ENCODE measurements around the gene APOBEC3A. TPM values are rescaled to one million over a fixed set of nuclear protein-coding genes. Genes with fewer than 3 reads are reported as not detected.
A peak's percentile ranks its signal among the peaks of the same experiment; 100 is the strongest.

APOBEC3A gene
- total and polyA plus RNA-seq, 4 experiments from 2014 or later: not detected

GRCh38 chr22:38953091-38953490 is 4.3 kb upstream of the APOBEC3A start:
- H3K27me3 ChIP-seq (ENCODE audit: insufficient read depth, low read length): no peaks in the 10 kb centered on the region
- Mint-ChIP-seq H3K27me3 (peaks cover 0 to 3% of the 10 kb centered on the region in 2 donors), H3K27ac (peak overlapping the region in 1 of 7 donors; percentile 72), H3K4me3 (no peak overlapping the region), H3K36me3 (no peaks in the 10 kb centered on the region), H3K4me1 (peaks cover 4 to 13% (median 6%) of the 10 kb centered on the region in 4 donors), H3K9me3 (no peaks in the 10 kb centered on the region)
- CTCF ChIA-PET (ENCODE audit: partially characterized antibody): interaction anchor here (0.5 kb wide), 1 partner anchor 672 kb away, joined by 3 read pairs; no protein-coding TSS in a partner anchor
- POLR2A ChIA-PET (ENCODE audit: partially characterized antibody): no interaction called here
- no peaks in the 10 kb centered on the region for H3K36me3 ChIP-seq (ENCODE audit: insufficient read depth, low read length)
- no peak overlapping the region for H3K4me3 ChIP-seq (ENCODE audit: low read length in 2 of 2)
- DNase-seq: no peak
- no peaks in the 10 kb centered on the region for H3K9me3 ChIP-seq (ENCODE audit: control insufficient read depth in 1 of 2, low read length in 2 of 2)
- intact Hi-C loops (cut with micrococcal nuclease): no loop called here
- peaks cover 9% of the 10 kb centered on the region for H3K4me1 ChIP-seq (ENCODE audit: insufficient read depth, low read length)
- H3K27ac ChIP-seq (ENCODE audit: low read depth, low read length): no peak overlapping the region

GRCh38 chr22:38953577-38954413 is 3.6 kb upstream of the APOBEC3A start:
- H3K36me3 Mint-ChIP-seq: no peaks in the 10 kb centered on the region
- Histone ChIP-seq H3K4me3 (ENCODE audit: low read length in 2 of 2) (no peak overlapping the region), H3K36me3 (ENCODE audit: insufficient read depth, low read length) (no peaks in the 10 kb centered on the region), H3K9me3 (ENCODE audit: control insufficient read depth in 1 of 2, low read length in 2 of 2) (no peaks in the 10 kb centered on the region), H3K4me1 (ENCODE audit: insufficient read depth, low read length) (peaks cover 9% of the 10 kb centered on the region), H3K27ac (ENCODE audit: low read depth, low read length) (no peak overlapping the region), H3K27me3 (ENCODE audit: insufficient read depth, low read length) (no peaks in the 10 kb centered on the region)
- intact Hi-C loops (cut with micrococcal nuclease): no loop called here
- peaks cover 4 to 15% (median 6%) of the 10 kb centered on the region in 4 donors for H3K4me1 Mint-ChIP-seq
- H3K4me3 Mint-ChIP-seq: peak overlapping the region in 1 of 8 donors; percentile 38
- ChIA-PET POLR2A (ENCODE audit: partially characterized antibody) (no interaction called here), CTCF (ENCODE audit: partially characterized antibody) (no interaction called here)
- peaks cover 0 to 1% of the 10 kb centered on the region in 2 donors for H3K27me3 Mint-ChIP-seq
- H3K27ac Mint-ChIP-seq: peak overlapping the region in 6 of 7 donors; percentile 23 to 82 (median 73)
- no peaks in the 10 kb centered on the region for H3K9me3 Mint-ChIP-seq
- peak; percentile 17 to 84 (median 38) for DNase-seq

- intact Hi-C loops (cut with micrococcal nuclease): no loop called here
- H3K27ac Mint-ChIP-seq: peak overlapping the region in 3 of 7 donors; percentile 35 to 70 (median 56)
- ChIA-PET POLR2A (ENCODE audit: partially characterized antibody) (no interaction called here), CTCF (ENCODE audit: partially characterized antibody) (no interaction called here)
- H3K9me3 Mint-ChIP-seq: no peaks in the 10 kb centered on the region
- peaks cover 0 to 1% of the 10 kb centered on the region in 2 donors for H3K27me3 Mint-ChIP-seq
- no peaks in the 10 kb centered on the region for H3K9me3 ChIP-seq (ENCODE audit: control insufficient read depth in 1 of 2, low read length in 2 of 2)
- H3K27me3 ChIP-seq (ENCODE audit: insufficient read depth, low read length): no peaks in the 10 kb centered on the region
- peaks cover 4 to 19% (median 9%) of the 10 kb centered on the region in 4 donors for H3K4me1 Mint-ChIP-seq
- no peaks in the 10 kb centered on the region for H3K36me3 ChIP-seq (ENCODE audit: insufficient read depth, low read length)
- H3K4me3 ChIP-seq (ENCODE audit: low read length in 2 of 2): no peak overlapping the region
- no peaks in the 10 kb centered on the region for H3K36me3 Mint-ChIP-seq
- DNase-seq: no peak
- peaks cover 9% of the 10 kb centered on the region for H3K4me1 ChIP-seq (ENCODE audit: insufficient read depth, low read length)
- H3K27ac ChIP-seq (ENCODE audit: low read depth, low read length): no peak overlapping the region
- H3K4me3 Mint-ChIP-seq: no peak overlapping the region
These were observed 2.9 kb upstream of the APOBEC3A start for GRCh38 chr22:38954414-38955043.

GRCh38 chr22:38955250-38955905 is 2.0 kb upstream of the APOBEC3A start:
- no peak for DNase-seq
- H3K4me3 ChIP-seq (ENCODE audit: low read length in 2 of 2): no peak overlapping the region
- H3K4me3 Mint-ChIP-seq: peak overlapping the region in 1 of 8 donors; percentile 26
- H3K9me3 Mint-ChIP-seq: no peaks in the 10 kb centered on the region
- CTCF ChIA-PET (ENCODE audit: partially characterized antibody): interaction anchor here (1.2 kb wide), 1 partner anchor 86 kb away, joined by 3 read pairs; no protein-coding TSS in a partner anchor
- H3K27ac ChIP-seq (ENCODE audit: low read depth, low read length): no peak overlapping the region
- no peaks in the 10 kb centered on the region for H3K27me3 ChIP-seq (ENCODE audit: insufficient read depth, low read length)
- H3K36me3 ChIP-seq (ENCODE audit: insufficient read depth, low read length): no peaks in the 10 kb centered on the region
- no peaks in the 10 kb centered on the region for H3K36me3 Mint-ChIP-seq
- no peaks in the 10 kb centered on the region for H3K9me3 ChIP-seq (ENCODE audit: control insufficient read depth in 1 of 2, low read length in 2 of 2)
- H3K27me3 Mint-ChIP-seq: peaks cover 0 to 1% of the 10 kb centered on the region in 2 donors
- peaks cover 9% of the 10 kb centered on the region for H3K4me1 ChIP-seq (ENCODE audit: insufficient read depth, low read length)
- peaks cover 4 to 23% (median 10%) of the 10 kb centered on the region in 4 donors for H3K4me1 Mint-ChIP-seq
- intact Hi-C loops (cut with micrococcal nuclease): no loop called here
- POLR2A ChIA-PET (ENCODE audit: partially characterized antibody): no interaction called here
- peak overlapping the region in 2 of 7 donors; percentile 35 to 70 for H3K27ac Mint-ChIP-seq

GRCh38 chr22:38955926-38956325 is 1.5 kb upstream of the APOBEC3A start:
- Mint-ChIP-seq H3K4me3 (peak overlapping the region in 1 of 8 donors; percentile 26), H3K36me3 (no peaks in the 10 kb centered on the region), H3K9me3 (no peaks in the 10 kb centered on the region), H3K27me3 (peaks cover 0 to 1% of the 10 kb centered on the region in 2 donors), H3K4me1 (peaks cover 4 to 23% (median 10%) of the 10 kb centered on the region in 4 donors), H3K27ac (no peak overlapping the region)
- Histone ChIP-seq H3K36me3 (ENCODE audit: insufficient read depth, low read length) (no peaks in the 10 kb centered on the region), H3K9me3 (ENCODE audit: control insufficient read depth in 1 of 2, low read length in 2 of 2) (no peaks in the 10 kb centered on the region), H3K4me1 (ENCODE audit: insufficient read depth, low read length) (peaks cover 9% of the 10 kb centered on the region), H3K27ac (ENCODE audit: low read depth, low read length) (no peak overlapping the region), H3K27me3 (ENCODE audit: insufficient read depth, low read length) (no peaks in the 10 kb centered on the region), H3K4me3 (ENCODE audit: low read length in 2 of 2) (no peak overlapping the region)
- CTCF ChIA-PET (ENCODE audit: partially characterized antibody): interaction anchor here (1.2 kb wide), 1 partner anchor 87 kb away, joined by 3 read pairs; no protein-coding TSS in a partner anchor
- POLR2A ChIA-PET (ENCODE audit: partially characterized antibody): no interaction called here
- no peak for DNase-seq
- intact Hi-C loops (cut with micrococcal nuclease): no loop called here

GRCh38 chr22:38956551-38956950 is 858 bp upstream of the APOBEC3A start:
- no peak overlapping the region for H3K4me3 ChIP-seq (ENCODE audit: low read length in 2 of 2)
- CTCF ChIA-PET (ENCODE audit: partially characterized antibody): no interaction called here
- H3K36me3 ChIP-seq (ENCODE audit: insufficient read depth, low read length): no peaks in the 10 kb centered on the region
- Mint-ChIP-seq H3K4me3 (no peak overlapping the region), H3K9me3 (no peaks in the 10 kb centered on the region), H3K4me1 (peaks cover 4 to 23% (median 10%) of the 10 kb centered on the region in 4 donors), H3K27me3 (peaks cover 0 to 1% of the 10 kb centered on the region in 2 donors), H3K36me3 (no peaks in the 10 kb centered on the region), H3K27ac (peak overlapping the region in 1 of 7 donors; percentile 60)
- DNase-seq: no peak
- no peaks in the 10 kb centered on the region for H3K9me3 ChIP-seq (ENCODE audit: control insufficient read depth in 1 of 2, low read length in 2 of 2)
- POLR2A ChIA-PET (ENCODE audit: partially characterized antibody): interaction anchor here (0.8 kb wide), 1 partner anchor 363 kb away, joined by 3 read pairs; the partner anchor contains the start of gene RPL3
- peaks cover 9% of the 10 kb centered on the region for H3K4me1 ChIP-seq (ENCODE audit: insufficient read depth, low read length)
- no peak overlapping the region for H3K27ac ChIP-seq (ENCODE audit: low read depth, low read length)
- intact Hi-C loops (cut with micrococcal nuclease): no loop called here
- no peaks in the 10 kb centered on the region for H3K27me3 ChIP-seq (ENCODE audit: insufficient read depth, low read length)

All from CD4-positive, alpha-beta memory T cell (primary cell).